BJ (cell line): Measurements from ENCODE around the gene MAN2A2. TPM values are rescaled to one million over a fixed set of nuclear protein-coding genes. Genes with fewer than 3 reads are reported as not detected.

ENCODE experiments used
- CTCF ChIA-PET: fragments of 350-600 bp; formaldehyde crosslinking; extraction: SDS; loops from one replicate; lab custom pipeline; 2021; ENCODE audit warnings: antibody characterized with exemption, inconsistent platforms; lab: Yijun Ruan, JAX
- POLR2A ChIA-PET: fragments of 300-600 bp; sonication (Branson Sonifier 250); formaldehyde crosslinking; extraction: SDS; loops from one replicate; lab custom pipeline; 2021; ENCODE audit warnings: antibody characterized with exemption; lab: Charles Lee
- DNase-seq: peaks from one replicate; pipeline ENCODE4 v3.0.0-alpha.2; 2011; ENCODE audit warnings: low read depth
- H3K27me3 ChIP-seq: 2 replicates; pipeline ENCODE4 v1.6.0; 2011; ENCODE audit warnings: low read length; ENCODE audit not compliant: control insufficient read depth, insufficient read depth
- H3K36me3 ChIP-seq: 2 replicates; pipeline ENCODE4 v1.5.1; 2011; ENCODE audit warnings: low read length; ENCODE audit not compliant: control insufficient read depth, insufficient read depth
- H3K4me3 ChIP-seq: 2 replicates; pipeline ENCODE4 v1.5.1; 2011; ENCODE audit warnings: low read depth, mild to moderate bottlenecking, control low read depth, low read length
- polyA plus RNA-seq: library from polyadenylated mRNA; depleted of rRNA; stranded (reverse); fragments of >200 nt; gene quantifications from 2 replicates; pipeline ENCODE4 v1.2.3, GENCODE V29; 2011
- TF ChIP-seq, protein P1 (sequence below): IDR thresholded peaks from 2 replicates; pipeline ENCODE4 v1.5.1; 2011; ENCODE audit warnings: low read depth, mild to moderate bottlenecking, control low read depth, inconsistent platforms, low read length, moderate library complexity; ENCODE audit not compliant: insufficient read depth

MAN2A2 gene
- polyA plus RNA-seq, 1 experiment, result 40.4 TPM

DNA sequence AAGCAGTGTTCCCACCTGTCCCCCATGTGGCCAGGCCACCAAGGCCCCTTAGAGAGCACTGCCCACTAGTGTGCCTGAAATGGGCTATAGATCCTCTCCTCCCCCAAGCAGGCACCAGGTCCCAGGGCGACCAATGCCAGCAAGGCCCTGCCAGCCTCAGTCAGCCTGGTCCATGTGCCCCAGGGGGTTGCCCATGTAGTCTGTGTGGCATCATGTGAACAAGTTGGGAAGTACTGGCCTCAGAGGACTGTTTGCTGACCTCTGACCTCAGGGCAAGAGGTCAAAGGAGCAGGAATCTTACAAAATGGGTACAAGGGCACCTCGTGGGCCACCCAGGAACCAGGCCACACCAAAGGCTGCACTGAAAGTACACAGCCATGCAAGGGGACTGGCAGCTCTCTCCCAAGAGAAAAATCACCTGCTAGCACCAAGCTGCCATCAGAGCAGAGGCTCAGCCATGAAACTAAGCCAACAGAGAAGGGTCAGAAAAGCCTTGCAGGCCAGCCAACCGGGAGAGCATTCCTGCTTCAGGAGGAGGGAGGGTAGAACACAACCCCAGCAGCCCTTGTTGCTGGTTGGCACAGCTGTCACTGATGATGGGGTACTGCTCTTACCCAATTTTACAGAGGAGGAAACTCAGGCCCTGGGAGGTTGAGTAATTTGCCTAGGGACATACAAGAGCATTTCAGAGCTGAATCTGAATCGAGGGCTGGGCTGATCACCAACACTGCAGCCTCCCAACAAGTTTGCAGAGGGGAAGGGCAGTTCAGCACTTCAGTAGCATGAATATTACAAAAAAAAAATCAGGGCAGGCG is 39.9 kb upstream of the MAN2A2 start:
- Histone ChIP-seq H3K36me3 (no peaks in the 10 kb centered on the region), H3K27me3 (no peaks in the 10 kb centered on the region), H3K4me3 (no peak overlapping the region)
- no peak for DNase-seq
- POLR2A ChIA-PET, result interaction anchor here (0.6 kb wide), 1 partner anchor 18 kb away, joined by 3 read pairs; no protein-coding TSS in a partner anchor
- CTCF ChIA-PET, result interaction anchor here (0.9 to 3.6 kb wide), 2 partner anchors 23 to 74 kb away, joined by 3 to 12 read pairs; no protein-coding TSS in a partner anchor
- TF ChIP-seq, protein P1, sequence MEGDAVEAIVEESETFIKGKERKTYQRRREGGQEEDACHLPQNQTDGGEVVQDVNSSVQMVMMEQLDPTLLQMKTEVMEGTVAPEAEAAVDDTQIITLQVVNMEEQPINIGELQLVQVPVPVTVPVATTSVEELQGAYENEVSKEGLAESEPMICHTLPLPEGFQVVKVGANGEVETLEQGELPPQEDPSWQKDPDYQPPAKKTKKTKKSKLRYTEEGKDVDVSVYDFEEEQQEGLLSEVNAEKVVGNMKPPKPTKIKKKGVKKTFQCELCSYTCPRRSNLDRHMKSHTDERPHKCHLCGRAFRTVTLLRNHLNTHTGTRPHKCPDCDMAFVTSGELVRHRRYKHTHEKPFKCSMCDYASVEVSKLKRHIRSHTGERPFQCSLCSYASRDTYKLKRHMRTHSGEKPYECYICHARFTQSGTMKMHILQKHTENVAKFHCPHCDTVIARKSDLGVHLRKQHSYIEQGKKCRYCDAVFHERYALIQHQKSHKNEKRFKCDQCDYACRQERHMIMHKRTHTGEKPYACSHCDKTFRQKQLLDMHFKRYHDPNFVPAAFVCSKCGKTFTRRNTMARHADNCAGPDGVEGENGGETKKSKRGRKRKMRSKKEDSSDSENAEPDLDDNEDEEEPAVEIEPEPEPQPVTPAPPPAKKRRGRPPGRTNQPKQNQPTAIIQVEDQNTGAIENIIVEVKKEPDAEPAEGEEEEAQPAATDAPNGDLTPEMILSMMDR, result no peak

DNA sequence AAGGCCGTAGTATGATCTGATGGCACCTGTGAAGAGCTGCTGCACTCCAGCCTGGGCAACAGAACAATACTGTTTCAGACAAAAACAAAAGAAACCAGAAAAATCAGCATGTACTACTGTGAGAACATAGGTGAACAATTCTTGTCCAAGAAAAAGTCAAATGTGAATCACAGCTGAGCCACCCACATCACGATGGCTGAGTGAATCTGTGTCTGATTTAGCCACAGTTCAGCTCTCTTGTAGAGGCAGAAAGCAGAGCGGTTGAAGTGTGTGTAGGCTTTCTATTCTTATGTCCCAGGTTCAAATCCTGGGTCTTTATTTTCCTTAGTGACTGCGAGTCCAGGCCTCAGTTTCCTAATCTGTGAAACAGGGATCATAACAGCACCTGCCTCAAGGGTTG is 39.1 kb upstream of the MAN2A2 start:
- ChIA-PET POLR2A (no interaction called here), CTCF (interaction anchor here (0.9 to 3.6 kb wide), 2 partner anchors 22 to 73 kb away, joined by 3 to 12 read pairs; no protein-coding TSS in a partner anchor)
- TF ChIP-seq, protein P1, result no peak
- Histone ChIP-seq H3K36me3 (no peaks in the 10 kb centered on the region), H3K27me3 (no peaks in the 10 kb centered on the region), H3K4me3 (no peak overlapping the region)
- no peak for DNase-seq

DNA sequence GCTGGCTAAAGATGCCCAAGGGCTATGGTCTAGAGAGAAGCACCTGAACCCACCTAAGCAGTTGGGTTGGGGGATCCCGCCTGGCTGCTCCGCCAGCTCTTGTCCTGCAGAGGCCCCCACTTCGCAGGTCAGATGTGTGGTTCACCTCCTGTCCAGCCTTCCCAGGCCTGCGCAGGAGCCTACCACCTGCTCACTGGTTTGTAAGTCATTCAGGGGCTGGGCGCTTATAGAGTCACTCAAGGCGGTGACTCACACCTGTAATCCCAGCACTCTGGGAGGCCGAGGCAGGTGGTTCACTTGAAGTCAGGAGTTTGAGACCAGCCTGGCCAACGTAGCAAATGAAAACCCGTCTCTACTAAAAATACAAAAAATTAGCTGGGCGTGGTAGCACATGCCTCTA is 38.6 kb upstream of the MAN2A2 start:
- ChIA-PET CTCF (interaction anchor here (3.6 kb wide), 1 partner anchor 21 kb away, joined by 12 read pairs; no protein-coding TSS in a partner anchor), POLR2A (no interaction called here)
- DNase-seq, result no peak

DNA sequence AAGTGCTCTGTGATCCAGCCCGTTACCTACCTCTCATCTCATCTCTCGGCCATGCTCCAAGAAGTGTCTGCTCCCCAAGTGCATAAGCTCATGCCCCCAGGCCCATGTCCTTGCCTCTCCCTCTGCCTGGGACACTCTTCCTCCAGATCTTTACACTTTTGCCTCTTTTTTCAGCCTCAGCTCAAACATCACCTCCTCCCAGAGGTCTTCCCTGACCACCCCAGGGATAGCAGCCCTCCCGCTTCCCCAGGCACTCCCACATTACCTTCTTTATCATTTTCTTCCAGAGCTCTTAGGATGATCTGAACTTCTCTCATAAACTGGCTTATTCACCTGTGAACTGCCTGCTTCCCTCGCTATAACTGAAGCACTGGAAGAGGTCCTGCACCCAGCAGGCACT is 37.4 kb upstream of the MAN2A2 start:
- ChIA-PET POLR2A (no interaction called here), CTCF (interaction anchor here (3.6 kb wide), 1 partner anchor 20 kb away, joined by 12 read pairs; no protein-coding TSS in a partner anchor)
- TF ChIP-seq, protein P1, result no peak
- Histone ChIP-seq H3K36me3 (no peaks in the 10 kb centered on the region), H3K27me3 (no peaks in the 10 kb centered on the region), H3K4me3 (no peak overlapping the region)
- DNase-seq, result no peak

More for the DNA sequence above, 38.6 kb upstream of the MAN2A2 start:
- no peaks in the 10 kb centered on the region for H3K36me3 ChIP-seq
- no peaks in the 10 kb centered on the region for H3K27me3 ChIP-seq
- no peak overlapping the region for H3K4me3 ChIP-seq
- TF ChIP-seq, protein P1, result no peak

DNA sequence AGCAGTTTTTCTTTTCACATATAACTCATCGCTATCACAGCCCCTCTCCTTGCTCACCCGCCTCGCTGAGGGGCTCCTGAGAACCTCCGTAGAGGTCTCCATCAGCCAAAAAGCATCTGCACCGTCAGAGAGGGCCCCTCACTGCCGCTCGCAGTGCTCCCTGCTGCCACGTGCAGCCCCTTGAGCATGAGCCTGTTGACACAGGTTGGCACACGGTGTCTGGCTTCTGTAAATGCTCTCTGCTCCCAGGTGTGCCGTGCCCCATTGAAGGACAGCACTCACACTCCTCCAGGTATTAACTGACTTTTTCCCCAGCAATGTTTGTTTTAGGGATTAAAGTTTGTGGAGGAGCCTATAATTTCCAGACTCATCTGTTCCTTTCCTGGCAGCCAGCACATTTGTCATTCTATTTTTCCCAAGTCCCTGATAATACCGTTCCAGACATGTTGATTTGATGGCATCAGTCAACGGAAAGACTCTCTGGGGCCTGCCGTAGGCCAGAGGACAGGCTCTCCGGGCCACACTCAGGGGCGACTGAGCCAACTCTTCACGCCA is 36.9 kb upstream of the MAN2A2 start:
- POLR2A ChIA-PET, result no interaction called here
- H3K4me3 ChIP-seq, result no peak overlapping the region
- no peaks in the 10 kb centered on the region for H3K27me3 ChIP-seq
- no peaks in the 10 kb centered on the region for H3K36me3 ChIP-seq
- CTCF ChIA-PET, result interaction anchor here (3.6 kb wide), 1 partner anchor 20 kb away, joined by 12 read pairs; no protein-coding TSS in a partner anchor
- no peak for DNase-seq
- TF ChIP-seq, protein P1, result no peak
